Transverse colon (tissue), 4 donors: ENCODE data around the gene CST1. TPM values are rescaled to one million over a fixed set of nuclear protein-coding genes. Genes with fewer than 3 reads are reported as not detected.
"Not testable (repeated sequence)": the region's sequence is repeated elsewhere in the genome, so short reads cannot be mapped to it uniquely, and the experiment has no call there.

Experiments
- DNase-seq: peaks from one replicate; pipeline ENCODE4 v3.0.0-alpha.2; 2019
- H3K27ac ChIP-seq, 4 donors: fragments of 200-600 bp; sonication (generic); 2 replicates each; pipeline ENCODE4 v1.5.1; 2016 to 2018; ENCODE audit warnings: inconsistent platforms in 4 of 4
- H3K27me3 ChIP-seq: fragments of 200-600 bp; sonication (generic); 2 replicates; pipeline ENCODE4 v1.5.1; 2017; ENCODE audit warnings: inconsistent platforms
- H3K36me3 ChIP-seq, 4 donors: fragments of 200-600 bp; sonication (generic); 2 replicates each; pipeline ENCODE4 v1.5.1; 2017 to 2019; ENCODE audit warnings: inconsistent platforms in 4 of 4
- H3K4me1 ChIP-seq, 4 donors: fragments of 200-600 bp; sonication (generic); 2 replicates each; pipeline ENCODE4 v1.5.1; 2017 to 2020; ENCODE audit warnings: inconsistent platforms in 4 of 4
- H3K4me3 ChIP-seq, 4 donors: fragments of 200-600 bp; sonication (generic); 1 replicate in 1 of 4; 2 replicates in 3 of 4; pipeline versions ENCODE4 v1.5.1 to v1.6.1; 2017 to 2019; ENCODE audit warnings: inconsistent platforms in 4 of 4
- H3K9me3 ChIP-seq, 2 donors: fragments of 200-600 bp; sonication (generic); 2 replicates each; pipeline ENCODE4 v1.5.1; 2017 to 2019; ENCODE audit warnings: inconsistent platforms in 2 of 2
- EP300 ChIP-seq: sonication (generic); formaldehyde crosslinking; IDR thresholded peaks from one replicate; pipeline ENCODE4 v1.6.1; 2017; ENCODE audit warnings: antibody characterized with exemption, low read depth
- POLR2A ChIP-seq: fragments of 450-650 bp; IDR thresholded peaks from one replicate; pipeline ENCODE4 v1.6.1; 2016; ENCODE audit warnings: antibody characterized with exemption, mild to moderate bottlenecking, moderate library complexity
- POLR2AphosphoS5 ChIP-seq, 3 donors: sonication (generic); formaldehyde crosslinking; IDR thresholded peaks; one replicate each; pipeline ENCODE4 v1.6.1; 2016; ENCODE audit warnings: antibody characterized with exemption in 3 of 3
- WGBS, 2 donors: methylation state at CpG; one replicate each; pipeline ENCODE4 v1.1.5; 2018; ENCODE audit warnings: low coverage in 1 of 2; 5-methylcytosine and 5-hydroxymethylcytosine counted together
- in situ Hi-C, 4 donors: fragments of 200-750 bp; cut with MboI; loops; one replicate each; pipeline versions ENCODE4 v1.15.0 to v1.15.1; 2017; ENCODE audit warnings: low sequenced_read_pairs in 3 of 4, low pct_ligation_motif_present in 1 of 4, low pct_unique_long_range_greater_than_20kb in 1 of 4
- intact Hi-C: fragments of 100-400 bp; cut with DNase I; formaldehyde crosslinking; loops from one replicate; pipeline ENCODE4 v1.15.1; 2023; ENCODE audit warnings: low total_unique reads
- total RNA-seq, 4 donors: library from RNA; depleted of rRNA; stranded (reverse); fragments of >200 nt; gene quantifications; one replicate each; pipeline ENCODE4 v1.1.0, GENCODE V29; 2016
- TF ChIP-seq, protein P1 (sequence below), 5 experiments: fragments of 200-600 bp in 3 of 5; fragments of 450-650 bp in 2 of 5; sonication (generic) in 3 of 5; IDR thresholded peaks; 1 replicate in 2 of 5; 2 replicates in 3 of 5; pipeline ENCODE4 v1.5.1; 2016 to 2017; ENCODE audit warnings: antibody characterized with exemption in 5 of 5, inconsistent platforms in 3 of 5, mild to moderate bottlenecking in 2 of 5, moderate library complexity in 1 of 5

The CST1 gene
- total RNA-seq, 4 donors from 2014 or later, result not detected

DNA sequence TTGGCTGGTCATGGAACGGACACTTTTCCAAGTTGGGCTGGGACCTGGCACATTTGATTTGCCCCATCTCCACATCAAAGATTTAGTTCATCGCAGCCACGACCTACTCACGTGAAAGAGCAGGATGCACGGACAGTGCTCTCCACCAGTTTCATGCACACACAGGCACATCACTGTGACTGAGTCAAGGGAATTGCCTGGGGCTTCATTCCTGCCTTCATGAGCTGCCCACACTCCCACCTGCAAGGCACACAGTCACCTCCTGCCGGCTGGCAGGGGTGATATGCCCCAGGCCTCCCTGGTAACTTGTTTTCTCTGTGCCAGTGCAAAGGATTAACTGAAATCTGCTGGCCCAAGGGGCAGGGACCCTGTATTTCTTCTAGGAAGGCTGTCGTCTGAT, 23.3 kb upstream of the CST1 start:
- H3K36me3 ChIP-seq, result no peaks in the 10 kb centered on the region
- H3K27me3 ChIP-seq, result no peaks in the 10 kb centered on the region
- intact Hi-C loops, result no loop called here
- 81% methylated on average over 7 of the region's 7 CpGs; no CpG with 5 or more reads in 1 of the 2 donors for WGBS, 2 donors
- no peaks in the 10 kb centered on the region for H3K9me3 ChIP-seq
- in situ Hi-C loops, result no loop called here
- no peak overlapping the region for H3K4me3 ChIP-seq
- no peak overlapping the region for H3K27ac ChIP-seq
- no peaks in the 10 kb centered on the region for H3K4me1 ChIP-seq
- TF ChIP-seq POLR2A, result no peak
- no peak for DNase-seq

GRCh38 chr20:23773579-23773978, 22.8 kb upstream of the CST1 start:
- intact Hi-C loops, result no loop called here
- WGBS, 2 donors, result 25 to 85% methylated on average over 1 to 4 of the region's 4 CpGs
- Histone ChIP-seq H3K4me3 (no peak overlapping the region), H3K4me1 (no peaks in the 10 kb centered on the region), H3K9me3 (no peaks in the 10 kb centered on the region), H3K27ac (no peak overlapping the region), H3K27me3 (no peaks in the 10 kb centered on the region), H3K36me3 (no peaks in the 10 kb centered on the region)
- no peak for DNase-seq
- TF ChIP-seq, protein P1, sequence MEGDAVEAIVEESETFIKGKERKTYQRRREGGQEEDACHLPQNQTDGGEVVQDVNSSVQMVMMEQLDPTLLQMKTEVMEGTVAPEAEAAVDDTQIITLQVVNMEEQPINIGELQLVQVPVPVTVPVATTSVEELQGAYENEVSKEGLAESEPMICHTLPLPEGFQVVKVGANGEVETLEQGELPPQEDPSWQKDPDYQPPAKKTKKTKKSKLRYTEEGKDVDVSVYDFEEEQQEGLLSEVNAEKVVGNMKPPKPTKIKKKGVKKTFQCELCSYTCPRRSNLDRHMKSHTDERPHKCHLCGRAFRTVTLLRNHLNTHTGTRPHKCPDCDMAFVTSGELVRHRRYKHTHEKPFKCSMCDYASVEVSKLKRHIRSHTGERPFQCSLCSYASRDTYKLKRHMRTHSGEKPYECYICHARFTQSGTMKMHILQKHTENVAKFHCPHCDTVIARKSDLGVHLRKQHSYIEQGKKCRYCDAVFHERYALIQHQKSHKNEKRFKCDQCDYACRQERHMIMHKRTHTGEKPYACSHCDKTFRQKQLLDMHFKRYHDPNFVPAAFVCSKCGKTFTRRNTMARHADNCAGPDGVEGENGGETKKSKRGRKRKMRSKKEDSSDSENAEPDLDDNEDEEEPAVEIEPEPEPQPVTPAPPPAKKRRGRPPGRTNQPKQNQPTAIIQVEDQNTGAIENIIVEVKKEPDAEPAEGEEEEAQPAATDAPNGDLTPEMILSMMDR (IDR thresholded peaks at IDR 0.05), result no peak
- no peak for TF ChIP-seq EP300
- no peak for TF ChIP-seq POLR2AphosphoS5 (IDR thresholded peaks at IDR 0.05)
- no peak for TF ChIP-seq POLR2A
- in situ Hi-C loops, result no loop called here

- Histone ChIP-seq H3K4me1 (no peaks in the 10 kb centered on the region), H3K27ac (no peak overlapping the region), H3K4me3 (no peak overlapping the region), H3K9me3 (no peaks in the 10 kb centered on the region), H3K36me3 (no peaks in the 10 kb centered on the region), H3K27me3 (no peaks in the 10 kb centered on the region)
- 91 to 100% methylated on average over 1 to 8 of the region's 8 CpGs for WGBS, 2 donors
- intact Hi-C loops (no loop called here), in situ Hi-C loops (no loop called here)
- TF ChIP-seq EP300, result no peak
- no peak for TF ChIP-seq POLR2AphosphoS5 (IDR thresholded peaks at IDR 0.05)
- TF ChIP-seq, protein P1 (IDR thresholded peaks at IDR 0.05), result no peak
- no peak for TF ChIP-seq POLR2A
- no peak for DNase-seq
Observed at GRCh38 chr20:23773127-23773526, 22.4 kb upstream of the CST1 start.

- intact Hi-C loops, result no loop called here
- no peak overlapping the region for H3K4me3 ChIP-seq
- no peak for DNase-seq
- H3K4me1 ChIP-seq, result no peaks in the 10 kb centered on the region
- WGBS, 2 donors, result 81% methylated on average over 3 of the region's 3 CpGs; no CpG with 5 or more reads in 1 of the 2 donors
- in situ Hi-C loops, result no loop called here
- no peaks in the 10 kb centered on the region for H3K36me3 ChIP-seq
- no peaks in the 10 kb centered on the region for H3K9me3 ChIP-seq
- H3K27ac ChIP-seq, result no peak overlapping the region
- TF ChIP-seq POLR2AphosphoS5 (IDR thresholded peaks at IDR 0.05) (no peak), EP300 (no peak), POLR2A (no peak)
- TF ChIP-seq, protein P1 (IDR thresholded peaks at IDR 0.05), result no peak
- no peaks in the 10 kb centered on the region for H3K27me3 ChIP-seq
Observed at GRCh38 chr20:23772074-23772473, 21.3 kb upstream of the CST1 start.

DNA sequence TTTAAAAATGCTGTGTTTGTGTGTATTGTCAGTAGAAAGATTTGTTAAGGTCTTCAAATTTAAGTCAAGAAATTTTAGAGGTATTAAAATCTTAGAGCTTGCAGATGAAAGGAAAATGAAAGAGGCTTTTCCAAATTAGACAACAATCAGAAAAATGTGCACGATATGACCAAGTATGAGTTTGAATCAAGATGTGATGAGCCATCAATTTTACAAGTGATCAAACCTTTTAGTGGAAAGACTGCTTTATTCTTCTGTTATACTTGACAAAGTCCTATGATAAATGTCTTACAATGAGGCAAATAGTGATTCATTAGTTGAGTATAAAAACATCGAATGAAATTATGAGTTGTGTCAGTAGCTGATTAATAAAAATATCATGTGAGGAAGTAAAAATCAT, 19.6 kb upstream of the CST1 start:
- TF ChIP-seq POLR2A (no peak), POLR2AphosphoS5 (IDR thresholded peaks at IDR 0.05) (no peak)
- TF ChIP-seq, protein P1 (IDR thresholded peaks at IDR 0.05), result no peak
- 81 to 96% methylated on average over 2 of the region's 2 CpGs for WGBS, 2 donors
- in situ Hi-C loops, result no loop called here

GRCh38 chr20:23768520-23768919, 17.8 kb upstream of the CST1 start:
- H3K36me3 ChIP-seq, H3K27me3 ChIP-seq, H3K4me3 ChIP-seq, intact Hi-C loops, H3K27ac ChIP-seq, in situ Hi-C loops, DNase-seq, H3K4me1 ChIP-seq, H3K9me3 ChIP-seq: not testable (repeated sequence)

More for the DNA sequence above, 19.6 kb upstream of the CST1 start:
- H3K9me3 ChIP-seq, result no peaks in the 10 kb centered on the region
- H3K4me3 ChIP-seq, result no peak overlapping the region
- no peak for DNase-seq
- no peak overlapping the region for H3K27ac ChIP-seq
- H3K36me3 ChIP-seq, result no peaks in the 10 kb centered on the region
- intact Hi-C loops, result no loop called here
- H3K4me1 ChIP-seq, result no peaks in the 10 kb centered on the region
- no peaks in the 10 kb centered on the region for H3K27me3 ChIP-seq
